GM12864 (cell line): ENCODE data around the gene AKR1A1.
"Not testable (repeated sequence)": the region's sequence is repeated elsewhere in the genome, so short reads cannot be mapped to it uniquely, and the experiment has no call there.

Experiments used
- DNase-seq: peaks from one replicate; pipeline ENCODE4 v3.0.0-alpha.2; 2011; ENCODE audit warnings: low read depth
- H3K4me3 ChIP-seq: 2 replicates; pipeline ENCODE4 v1.5.1; 2011; ENCODE audit warnings: mild to moderate bottlenecking, low read depth, low read length, control low read depth
- TF ChIP-seq, protein P1 (sequence below): IDR thresholded peaks from 2 replicates; pipeline ENCODE4 v1.5.1; 2011; ENCODE audit warnings: low read depth, mild to moderate bottlenecking, moderate library complexity, low read length, control low read depth, inconsistent platforms; ENCODE audit errors: missing control alignments

Gene AKR1A1

GRCh38 chr1:45510036-45510971 is 40.3 kb upstream of the AKR1A1 start:
- H3K4me3 ChIP-seq: no peak overlapping the region
- DNase-seq: no peak
- TF ChIP-seq, protein P1, sequence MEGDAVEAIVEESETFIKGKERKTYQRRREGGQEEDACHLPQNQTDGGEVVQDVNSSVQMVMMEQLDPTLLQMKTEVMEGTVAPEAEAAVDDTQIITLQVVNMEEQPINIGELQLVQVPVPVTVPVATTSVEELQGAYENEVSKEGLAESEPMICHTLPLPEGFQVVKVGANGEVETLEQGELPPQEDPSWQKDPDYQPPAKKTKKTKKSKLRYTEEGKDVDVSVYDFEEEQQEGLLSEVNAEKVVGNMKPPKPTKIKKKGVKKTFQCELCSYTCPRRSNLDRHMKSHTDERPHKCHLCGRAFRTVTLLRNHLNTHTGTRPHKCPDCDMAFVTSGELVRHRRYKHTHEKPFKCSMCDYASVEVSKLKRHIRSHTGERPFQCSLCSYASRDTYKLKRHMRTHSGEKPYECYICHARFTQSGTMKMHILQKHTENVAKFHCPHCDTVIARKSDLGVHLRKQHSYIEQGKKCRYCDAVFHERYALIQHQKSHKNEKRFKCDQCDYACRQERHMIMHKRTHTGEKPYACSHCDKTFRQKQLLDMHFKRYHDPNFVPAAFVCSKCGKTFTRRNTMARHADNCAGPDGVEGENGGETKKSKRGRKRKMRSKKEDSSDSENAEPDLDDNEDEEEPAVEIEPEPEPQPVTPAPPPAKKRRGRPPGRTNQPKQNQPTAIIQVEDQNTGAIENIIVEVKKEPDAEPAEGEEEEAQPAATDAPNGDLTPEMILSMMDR: no peak

GRCh38 chr1:45510972-45511527 is 39.6 kb upstream of the AKR1A1 start:
- H3K4me3 ChIP-seq: no peak overlapping the region
- DNase-seq: no peak
- TF ChIP-seq, protein P1: no peak

DNA sequence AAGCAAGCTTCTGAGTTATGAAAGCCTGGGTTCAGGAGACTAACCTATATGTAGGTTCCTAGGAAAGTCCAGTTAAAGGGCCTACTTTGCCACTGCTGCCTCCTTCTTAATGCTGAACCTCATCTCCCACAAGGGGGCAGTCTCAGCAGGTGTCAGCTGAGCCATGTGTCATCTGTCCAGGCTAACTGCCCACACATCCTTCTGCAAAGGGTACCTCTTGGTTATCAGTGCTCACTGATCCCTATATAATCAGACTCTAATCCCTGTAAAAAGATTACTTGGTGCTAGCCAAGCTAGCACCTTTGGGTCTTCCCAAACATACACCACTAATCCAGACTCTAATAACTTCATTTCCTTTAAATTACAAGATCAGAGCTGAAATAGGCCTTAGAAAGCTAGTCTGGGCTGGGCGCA is 38.0 kb upstream of the AKR1A1 start:
- TF ChIP-seq, protein P1: peak; percentile 79
- no peak for DNase-seq
- H3K4me3 ChIP-seq: no peak overlapping the region

- H3K4me3 ChIP-seq, DNase-seq: not testable (repeated sequence)
Observed at GRCh38 chr1:45513532-45514260, 36.9 kb upstream of the AKR1A1 start.

GRCh38 chr1:45516036-45516435 is 34.6 kb upstream of the AKR1A1 start:
- H3K4me3 ChIP-seq: no peak overlapping the region
- DNase-seq: no peak
- TF ChIP-seq, protein P1: no peak

DNA sequence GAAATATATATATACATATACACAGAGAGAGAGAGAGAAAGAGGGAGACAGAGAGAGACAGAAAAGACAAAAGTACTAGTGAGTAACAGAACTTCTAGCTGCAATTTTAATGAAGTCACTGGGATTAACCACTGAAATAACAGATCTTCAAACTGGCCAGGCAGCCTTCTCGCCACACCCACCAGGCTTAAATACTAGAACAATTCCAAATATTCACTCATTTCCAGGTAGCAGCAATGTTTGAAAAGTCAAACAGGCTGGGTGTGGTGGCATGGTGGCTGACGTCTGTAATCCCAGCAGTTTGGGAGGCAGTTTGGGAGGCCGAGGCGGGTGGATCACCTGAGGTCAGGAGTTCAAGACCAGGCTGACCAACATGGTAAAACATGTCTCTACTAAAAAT is 34.2 kb upstream of the AKR1A1 start:
- no peak for DNase-seq
- TF ChIP-seq, protein P1: no peak
- no peak overlapping the region for H3K4me3 ChIP-seq

DNA sequence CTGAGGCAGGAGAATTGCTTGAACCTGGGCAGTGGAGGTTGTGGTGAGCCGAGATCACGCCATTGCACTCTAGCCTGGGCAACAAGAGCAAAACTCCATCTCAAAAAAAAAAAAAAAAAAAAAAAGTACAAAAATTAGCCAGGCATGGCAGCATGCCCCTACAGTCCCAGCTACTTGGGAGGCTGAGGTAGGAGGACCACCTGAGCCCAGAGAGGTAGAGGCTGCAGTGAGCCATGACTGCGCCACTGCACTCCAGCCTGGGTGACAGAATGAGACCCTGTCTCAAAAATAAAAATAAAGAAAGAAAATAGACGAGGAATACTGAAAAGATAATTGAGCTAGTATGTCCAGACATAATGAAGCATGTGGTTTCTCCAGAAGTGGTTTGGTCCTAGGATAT is 32.3 kb upstream of the AKR1A1 start:
- not testable (repeated sequence) for H3K4me3 ChIP-seq

More for the DNA sequence above, 32.3 kb upstream of the AKR1A1 start:
- DNase-seq: not testable (repeated sequence)
